HG02870 (cell line): Measurements from ENCODE around the gene NF2.

Experiments
- ATAC-seq: cut with Tn5 transposase; IDR thresholded peaks from one replicate; pipeline ENCODE4 v1.9.1; 2021; ENCODE audit warnings: mild to moderate bottlenecking, moderate library complexity; ENCODE audit not compliant: unreplicated experiment

The NF2 gene

GRCh38 chr22:29700206-29700899, 96.9 kb downstream of the NF2 start:
- no peak for ATAC-seq

- no peak for ATAC-seq
Observed at GRCh38 chr22:29700900-29701154, 97.4 kb downstream of the NF2 start.

GRCh38 chr22:29701155-29701999, 97.9 kb downstream of the NF2 start:
- ATAC-seq: no peak

GRCh38 chr22:29702000-29702930, 98.8 kb downstream of the NF2 start:
- no peak for ATAC-seq

- no peak for ATAC-seq
Observed at GRCh38 chr22:29702931-29703501, 99.6 kb downstream of the NF2 start.

GRCh38 chr22:29703569-29704195, 100.2 kb downstream of the NF2 start:
- no peak for ATAC-seq

GRCh38 chr22:29704528-29705285, 101.3 kb downstream of the NF2 start:
- ATAC-seq: no peak

GRCh38 chr22:29705651-29706050, 102.2 kb downstream of the NF2 start:
- no peak for ATAC-seq

GRCh38 chr22:29706486-29706885, 103.1 kb downstream of the NF2 start:
- no peak for ATAC-seq

GRCh38 chr22:29707010-29707409, 103.6 kb downstream of the NF2 start:
- ATAC-seq: no peak

- no peak for ATAC-seq
Observed at GRCh38 chr22:29707471-29707870, 104.0 kb downstream of the NF2 start.

GRCh38 chr22:29710193-29710592, 106.8 kb downstream of the NF2 start:
- ATAC-seq: no peak

- ATAC-seq: no peak
Observed at GRCh38 chr22:29710922-29711593, 107.6 kb downstream of the NF2 start.

- no peak for ATAC-seq
Observed at GRCh38 chr22:29712119-29712518, 108.7 kb downstream of the NF2 start.

- ATAC-seq: no peak
Observed at GRCh38 chr22:29713156-29713727, 109.8 kb downstream of the NF2 start.

GRCh38 chr22:29715240-29715639, 111.8 kb downstream of the NF2 start:
- ATAC-seq: no peak

GRCh38 chr22:29715705-29716104, 112.3 kb downstream of the NF2 start:
- no peak for ATAC-seq

- ATAC-seq: no peak
Observed at GRCh38 chr22:29716814-29717545, 113.5 kb downstream of the NF2 start.
